CD4-positive, CD25-positive, alpha-beta regulatory T cell (primary cell): ENCODE data around the gene LSMEM2. TPM values are rescaled to one million over a fixed set of nuclear protein-coding genes. Genes with fewer than 3 reads are reported as not detected.

Experiments used
- ATAC-seq, 2 donors: fragments of 150-1000 bp; cut with Tn5 transposase; one replicate each; pipeline ENCODE4 v1.10.0; 2021; ENCODE audit warnings: low read depth in 2 of 2, moderate number of reproducible peaks in 2 of 2, moderate library complexity in 1 of 2
- DNase-seq, 3 donors: peaks; one replicate each; pipeline versions ENCODE4 v3.0.0 to v3.0.0-alpha.2; 2012 to 2022; ENCODE audit warnings: mixed read lengths in 1 of 3
- H3K27ac ChIP-seq: one replicate; pipeline ENCODE4 v1.7.0; 2013; ENCODE audit warnings: mild to moderate bottlenecking, low read length; ENCODE audit not compliant: insufficient read depth, poor library complexity, severe bottlenecking
- H3K27me3 ChIP-seq: one replicate; pipeline ENCODE4 v1.7.0; 2013; ENCODE audit warnings: low read length; ENCODE audit not compliant: control insufficient read depth, insufficient read depth
- H3K36me3 ChIP-seq: one replicate; pipeline ENCODE4 v1.7.0; 2013; ENCODE audit warnings: mild to moderate bottlenecking, low read length, moderate library complexity; ENCODE audit not compliant: control insufficient read depth, insufficient read depth
- H3K4me1 ChIP-seq: 2 replicates; pipeline ENCODE4 v1.7.0; 2013; ENCODE audit warnings: mild to moderate bottlenecking, low read length; ENCODE audit not compliant: insufficient read depth, control insufficient read depth, poor library complexity, severe bottlenecking
- H3K4me3 ChIP-seq: one replicate; pipeline ENCODE4 v1.7.0; 2013; ENCODE audit warnings: low read depth, mild to moderate bottlenecking, low read length, moderate library complexity
- H3K9me3 ChIP-seq, 2 experiments: 1 replicate in 1 of 2; 2 replicates in 1 of 2; pipeline ENCODE4 v1.7.0; 2013; ENCODE audit warnings: low read length in 2 of 2, mild to moderate bottlenecking in 1 of 2, moderate library complexity in 1 of 2; ENCODE audit not compliant: control insufficient read depth in 2 of 2
- H3K27ac Mint-ChIP-seq, 3 donors: one replicate each; pipeline ENCODE4 v1.8.0; 2020 to 2022; ENCODE audit warnings: mild to moderate bottlenecking in 3 of 3, mixed read lengths in 3 of 3, moderate library complexity in 2 of 3
- H3K27me3 Mint-ChIP-seq: one replicate; pipeline ENCODE4 v1.8.0; 2022; ENCODE audit warnings: mild to moderate bottlenecking, mixed read lengths
- H3K36me3 Mint-ChIP-seq: one replicate; pipeline ENCODE4 v1.8.0; 2020; ENCODE audit warnings: mixed read lengths
- H3K4me1 Mint-ChIP-seq, 4 donors: one replicate each; pipeline ENCODE4 v1.8.0; 2020 to 2022; ENCODE audit warnings: mixed read lengths in 4 of 4, mild to moderate bottlenecking in 1 of 4
- H3K4me3 Mint-ChIP-seq, 4 donors: one replicate each; pipeline ENCODE4 v1.8.0; 2020 to 2022; ENCODE audit warnings: mild to moderate bottlenecking in 4 of 4, mixed read lengths in 4 of 4, moderate library complexity in 3 of 4
- H3K9me3 Mint-ChIP-seq, 7 donors: one replicate each; pipeline ENCODE4 v1.8.0; 2020 to 2022; ENCODE audit warnings: mixed read lengths in 7 of 7, mild to moderate bottlenecking in 3 of 7, moderate library complexity in 2 of 7
- polyA plus RNA-seq, 4 donors: library from polyadenylated mRNA; unstranded; fragments of 300-500 nt; fragmentation: Illumina TruSeq; gene quantifications; one replicate each; pipeline ENCODE4 v1.2.3, GENCODE V29; 2021
- total RNA-seq: library from RNA; stranded (reverse); gene quantifications from one replicate; pipeline ENCODE4 v1.2.3, GENCODE V29; 2022

The LSMEM2 gene
- total and polyA plus RNA-seq, 5 donors from 2014 or later = 0.22 TPM; not detected in 4

DNA sequence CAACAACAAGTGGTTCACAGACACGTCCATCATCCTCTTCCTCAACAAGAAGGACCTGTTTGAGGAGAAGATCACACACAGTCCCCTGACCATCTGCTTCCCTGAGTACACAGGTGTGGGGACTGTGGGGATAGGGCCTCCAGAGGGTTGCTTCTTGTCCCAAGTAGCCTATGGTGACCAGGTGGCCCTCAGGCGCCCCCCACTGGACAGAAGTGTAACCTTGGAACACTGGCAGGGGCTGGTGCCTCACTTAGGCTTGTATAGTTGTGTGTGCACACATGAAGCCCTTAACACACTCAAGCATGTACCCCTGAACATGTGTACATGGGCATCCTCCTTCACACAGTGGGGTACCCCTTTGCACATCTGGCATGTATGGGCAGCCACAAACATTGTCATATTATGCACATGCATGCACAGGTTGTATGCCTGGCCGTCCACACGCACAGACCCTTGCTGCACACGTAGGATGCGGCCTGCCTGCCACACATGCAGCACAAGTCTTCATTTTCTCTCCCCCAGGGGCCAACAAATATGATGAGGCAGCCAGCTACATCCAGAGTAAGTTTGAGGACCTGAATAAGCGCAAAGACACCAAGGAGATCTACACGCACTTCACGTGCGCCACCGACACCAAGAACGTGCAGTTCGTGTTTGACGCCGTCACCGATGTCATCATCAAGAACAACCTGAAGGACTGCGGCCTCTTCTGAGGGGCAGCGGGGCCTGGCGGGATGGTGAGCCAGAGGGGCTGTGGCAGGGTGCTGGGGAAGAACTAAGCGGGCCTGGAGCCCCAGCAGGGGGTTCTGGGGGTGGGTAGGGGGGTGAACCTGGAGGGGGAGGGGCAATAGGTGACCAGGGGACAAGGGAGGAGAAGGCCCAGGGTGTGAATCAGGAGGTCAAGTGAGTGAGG lies 21.7 kb upstream of the LSMEM2 start:
- Histone ChIP-seq H3K27ac (no peak overlapping the region), H3K36me3 (peaks cover 54% of the 10 kb centered on the region), H3K4me3 (no peak overlapping the region), H3K4me1 (peaks cover 14% of the 10 kb centered on the region), H3K27me3 (no peaks in the 10 kb centered on the region), H3K9me3 (no peaks in the 10 kb centered on the region)
- Mint-ChIP-seq H3K36me3 (peaks cover 7% of the 10 kb centered on the region), H3K4me3 (peak overlapping the region in 1 of 4 donors; percentile 47), H3K4me1 (peaks cover 0 to 26% (median 4%) of the 10 kb centered on the region in 4 donors), H3K9me3 (no peaks in the 10 kb centered on the region), H3K27ac (peak overlapping the region in 1 of 3 donors; percentile 53), H3K27me3 (no peaks in the 10 kb centered on the region)
- ATAC-seq = no peak
- peak in 1 of 3 donors; percentile 56 for DNase-seq

DNA sequence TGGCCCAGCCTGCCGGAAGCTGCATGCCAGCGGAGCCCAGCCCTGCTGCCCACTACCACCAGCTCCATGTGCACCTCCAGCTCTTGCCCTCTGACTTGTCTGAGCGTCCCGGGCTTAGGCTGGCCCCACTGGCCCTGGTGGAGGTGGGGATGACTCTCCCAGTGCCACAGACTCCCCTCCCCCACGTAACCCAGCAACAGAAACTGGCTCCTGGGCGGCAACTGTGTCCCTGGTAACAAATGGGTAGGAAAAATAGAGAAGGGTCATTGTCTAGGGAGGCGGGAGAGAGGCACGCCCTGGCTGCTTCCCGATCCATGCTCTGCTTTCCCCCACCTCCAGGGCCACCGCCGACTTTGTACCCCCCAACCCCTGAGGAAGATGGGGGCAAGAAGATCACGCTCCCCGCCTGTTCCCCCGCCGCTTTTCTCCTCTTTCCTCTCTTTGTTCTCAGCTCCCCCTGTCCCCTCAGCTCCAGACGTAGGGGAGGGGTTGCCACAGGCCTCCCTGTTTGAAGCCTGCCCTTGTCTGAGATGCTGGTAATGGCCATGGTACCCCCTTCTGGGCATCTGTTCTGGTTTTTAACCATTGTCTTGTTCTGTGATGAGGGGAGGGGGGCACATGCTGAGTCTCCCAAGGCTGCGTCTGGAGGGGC lies 20.7 kb upstream of the LSMEM2 start:
- ATAC-seq = no peak
- Histone ChIP-seq H3K4me1 (peaks cover 14% of the 10 kb centered on the region), H3K27ac (no peak overlapping the region), H3K36me3 (peaks cover 46% of the 10 kb centered on the region), H3K9me3 (no peaks in the 10 kb centered on the region), H3K27me3 (no peaks in the 10 kb centered on the region), H3K4me3 (no peak overlapping the region)
- Mint-ChIP-seq H3K27ac (peak overlapping the region in 1 of 3 donors; percentile 76), H3K4me1 (peaks cover 0 to 25% (median 4%) of the 10 kb centered on the region in 4 donors), H3K9me3 (no peaks in the 10 kb centered on the region), H3K4me3 (peak overlapping the region in 1 of 4 donors; percentile 21), H3K36me3 (peaks cover 7% of the 10 kb centered on the region), H3K27me3 (no peaks in the 10 kb centered on the region)
- DNase-seq = no peak

DNA sequence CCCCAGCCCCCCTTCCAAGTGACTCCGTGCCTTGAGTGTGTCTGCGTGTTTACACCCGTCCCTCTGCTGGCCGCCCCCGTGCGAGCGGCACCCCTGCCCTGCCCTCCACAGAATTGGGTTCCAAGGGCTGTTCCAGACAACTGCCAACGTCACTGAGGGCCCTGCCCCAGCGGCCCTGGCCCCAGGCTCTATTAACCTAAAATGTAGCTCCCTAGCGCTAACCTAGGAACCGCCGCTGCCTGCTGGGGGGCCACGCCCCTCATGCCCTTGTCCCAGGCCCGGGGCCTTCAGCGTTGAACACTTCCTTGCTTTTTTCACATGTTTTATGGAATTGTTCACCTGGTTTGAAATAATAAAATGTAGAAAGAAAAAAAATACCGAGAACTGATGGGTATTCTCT lies 19.9 kb upstream of the LSMEM2 start:
- no peak overlapping the region for H3K27ac ChIP-seq
- H3K27me3 ChIP-seq = no peaks in the 10 kb centered on the region
- H3K9me3 ChIP-seq = no peaks in the 10 kb centered on the region
- H3K4me3 ChIP-seq = no peak overlapping the region
- H3K4me1 Mint-ChIP-seq = peaks cover 0 to 17% (median 4%) of the 10 kb centered on the region in 4 donors
- H3K27ac Mint-ChIP-seq = peak overlapping the region in 1 of 3 donors; percentile 76
- peaks cover 39% of the 10 kb centered on the region for H3K36me3 ChIP-seq
- peaks cover 7% of the 10 kb centered on the region for H3K36me3 Mint-ChIP-seq
- DNase-seq = no peak
- no peaks in the 10 kb centered on the region for H3K9me3 Mint-ChIP-seq
- H3K27me3 Mint-ChIP-seq = peaks cover 2% of the 10 kb centered on the region
- no peak overlapping the region for H3K4me3 Mint-ChIP-seq
- H3K4me1 ChIP-seq = peaks cover 14% of the 10 kb centered on the region
- no peak for ATAC-seq

DNA sequence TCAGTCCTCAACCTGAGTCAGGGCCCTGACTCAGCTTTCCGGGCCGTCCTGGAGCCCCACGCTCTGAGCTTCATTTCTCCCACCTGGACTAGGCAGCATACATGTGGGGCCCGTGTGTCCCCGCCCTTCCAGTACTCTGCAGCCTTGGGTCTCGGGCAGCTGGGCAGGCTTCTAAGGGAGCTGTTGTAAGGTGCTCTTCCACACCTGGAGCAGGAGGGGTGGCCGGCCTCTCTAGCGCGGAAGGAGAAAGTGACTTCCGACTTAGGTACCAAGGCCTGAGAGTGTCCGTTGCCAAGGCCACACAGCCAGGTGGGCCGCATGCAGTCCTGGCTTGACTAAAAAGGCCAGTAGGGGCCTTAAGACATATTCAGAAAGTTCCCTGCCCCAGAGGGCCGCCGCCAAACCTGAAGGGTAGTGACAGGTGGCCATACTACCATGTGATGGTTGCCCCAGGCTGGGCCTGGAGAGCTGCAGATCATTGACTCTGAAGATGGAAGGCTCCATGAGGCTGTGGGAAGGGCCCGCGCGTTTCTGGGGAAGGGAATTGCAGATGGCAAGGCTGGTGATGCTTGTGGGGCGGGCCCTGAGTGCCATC lies 19.4 kb upstream of the LSMEM2 start:
- peak overlapping the region in 3 of 4 donors; percentile 71 to 83 (median 76) for H3K4me3 Mint-ChIP-seq
- H3K36me3 Mint-ChIP-seq = peaks cover 7% of the 10 kb centered on the region
- Histone ChIP-seq H3K36me3 (peaks cover 34% of the 10 kb centered on the region), H3K4me3 (no peak overlapping the region), H3K9me3 (no peaks in the 10 kb centered on the region), H3K27me3 (no peaks in the 10 kb centered on the region), H3K4me1 (peaks cover 12% of the 10 kb centered on the region), H3K27ac (no peak overlapping the region)
- peaks cover 0 to 16% (median 4%) of the 10 kb centered on the region in 4 donors for H3K4me1 Mint-ChIP-seq
- H3K27me3 Mint-ChIP-seq = peaks cover 5% of the 10 kb centered on the region
- ATAC-seq (peak in 1 of 2 donors; percentile 9), DNase-seq (no peak)
- no peaks in the 10 kb centered on the region for H3K9me3 Mint-ChIP-seq
- H3K27ac Mint-ChIP-seq = no peak overlapping the region

DNA sequence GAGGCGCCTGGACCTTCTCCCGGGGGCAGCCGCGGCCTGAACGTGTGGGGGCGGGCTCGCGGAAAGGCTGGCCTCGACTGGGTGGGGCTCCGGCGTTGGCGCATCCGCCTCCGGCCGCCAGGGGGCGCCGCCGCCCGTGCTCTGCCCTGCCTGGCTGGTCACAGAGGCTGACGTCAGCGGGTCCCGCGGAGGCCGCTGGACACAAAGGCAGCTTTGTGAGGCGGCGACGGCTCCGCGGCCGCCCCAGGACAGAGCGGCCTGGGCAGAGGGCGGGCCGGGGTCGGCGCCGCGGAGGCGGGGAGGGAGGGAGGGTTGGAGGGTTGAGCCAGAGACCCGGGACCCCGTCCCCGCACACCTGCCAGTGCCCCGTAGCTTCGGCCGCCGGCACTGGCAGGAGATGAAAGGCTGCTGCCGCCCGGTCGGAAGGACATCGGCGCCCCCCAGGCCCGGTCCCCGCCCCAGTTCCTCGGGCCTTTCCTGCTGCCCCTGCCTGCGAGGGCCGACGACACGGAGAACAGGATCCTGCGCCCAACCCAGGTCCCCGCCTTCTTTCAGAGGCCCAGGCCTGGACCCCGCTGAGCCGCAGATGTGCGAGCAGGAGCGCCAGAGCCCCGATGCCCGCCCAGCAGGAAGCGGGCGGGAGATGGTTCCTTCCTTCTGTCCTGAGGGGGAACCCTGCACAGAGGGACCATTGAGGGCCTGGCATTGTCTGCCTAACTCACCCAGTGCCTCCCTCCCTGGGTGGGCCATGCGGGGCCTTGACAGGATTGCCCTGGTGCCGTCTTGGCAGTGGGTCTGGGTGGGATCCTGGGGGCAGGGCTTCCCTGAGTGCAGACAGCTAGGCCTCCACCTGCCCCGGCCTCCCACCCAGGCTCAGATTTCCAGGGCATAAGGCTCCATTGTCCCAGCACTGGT lies 18.6 kb upstream of the LSMEM2 start:
- Histone ChIP-seq H3K4me3 (no peak overlapping the region), H3K36me3 (peaks cover 28% of the 10 kb centered on the region), H3K27ac (peak overlapping the region; percentile 60), H3K9me3 (no peaks in the 10 kb centered on the region), H3K4me1 (peaks cover 12% of the 10 kb centered on the region), H3K27me3 (no peaks in the 10 kb centered on the region)
- H3K27me3 Mint-ChIP-seq = peaks cover 5% of the 10 kb centered on the region
- no peak overlapping the region for H3K27ac Mint-ChIP-seq
- peaks cover 0 to 16% (median 4%) of the 10 kb centered on the region in 4 donors for H3K4me1 Mint-ChIP-seq
- DNase-seq = peak; percentile 76 to 79 (median 78)
- H3K9me3 Mint-ChIP-seq = no peaks in the 10 kb centered on the region
- peaks cover 7% of the 10 kb centered on the region for H3K36me3 Mint-ChIP-seq
- peak; percentile 90 to 94 for ATAC-seq
- H3K4me3 Mint-ChIP-seq = peak overlapping the region in 2 of 4 donors; percentile 76 to 83

DNA sequence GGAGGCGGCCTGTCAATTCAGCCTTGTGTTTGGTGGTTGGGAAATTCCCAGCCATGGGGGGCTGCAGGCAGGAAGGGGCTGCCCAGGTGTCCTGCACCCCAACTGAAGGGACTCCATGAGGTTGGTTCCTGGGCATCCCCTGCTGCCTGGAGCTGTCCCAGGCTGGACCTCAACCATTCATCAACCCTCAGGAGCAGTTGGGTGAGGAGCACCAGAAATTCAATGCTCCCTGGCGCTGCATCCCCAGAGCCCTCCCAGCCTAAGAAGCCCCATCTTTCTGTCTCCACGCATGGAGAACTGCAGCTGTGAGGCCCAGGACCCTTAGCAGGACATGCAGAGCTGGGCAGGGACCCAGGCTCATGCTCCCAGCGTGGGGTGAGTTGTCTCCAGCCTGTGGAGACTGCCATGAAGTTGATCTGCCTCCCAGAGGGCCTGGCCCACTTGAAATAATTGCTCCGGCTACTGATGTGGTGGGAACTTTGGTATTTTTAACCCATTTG lies 17.9 kb upstream of the LSMEM2 start:
- Mint-ChIP-seq H3K4me3 (no peak overlapping the region), H3K9me3 (peaks cover 0 to 2% (median 0%) of the 10 kb centered on the region in 7 donors)

More for the DNA sequence above, 17.9 kb upstream of the LSMEM2 start:
- Mint-ChIP-seq H3K27me3 (peaks cover 9% of the 10 kb centered on the region), H3K27ac (peak overlapping the region in 1 of 3 donors; percentile 56), H3K4me1 (peaks cover 0 to 16% (median 4%) of the 10 kb centered on the region in 4 donors), H3K36me3 (peaks cover 7% of the 10 kb centered on the region)
- Histone ChIP-seq H3K27ac (no peak overlapping the region), H3K9me3 (no peaks in the 10 kb centered on the region), H3K4me1 (peaks cover 12% of the 10 kb centered on the region), H3K36me3 (peaks cover 23% of the 10 kb centered on the region), H3K27me3 (no peaks in the 10 kb centered on the region), H3K4me3 (no peak overlapping the region)
- DNase-seq (no peak), ATAC-seq (no peak)
